ENCODE measurements around the gene TNFSF8.

TNFSF8 gene

GRCh38 chr9:114930056-114930812 is at the start of gene TNFSF8:
TNFSF8 (minus strand) TSS chr9:114930591; CDS start chr9:114930303, 288 bp downstream.
- DNase-seq (ENCODE audit: low read depth in 2 of 2), result peak; percentile 37 to 48

- no peak for DNase-seq (ENCODE audit: low read depth in 2 of 2)
Measured at GRCh38 chr9:114973216-114973615, 42.8 kb upstream of the TNFSF8 start.

GRCh38 chr9:114972510-114973136 is 42.2 kb upstream of the TNFSF8 start:
- no peak for DNase-seq (ENCODE audit: low read depth in 2 of 2)

- DNase-seq (ENCODE audit: low read depth in 2 of 2), result no peak
Measured at GRCh38 chr9:114969269-114969668, 38.9 kb upstream of the TNFSF8 start.

GRCh38 chr9:114968671-114969070 is 38.3 kb upstream of the TNFSF8 start:
- no peak for DNase-seq (ENCODE audit: low read depth in 2 of 2)

- no peak for DNase-seq (ENCODE audit: low read depth in 2 of 2)
Measured at GRCh38 chr9:114965564-114965963, 35.2 kb upstream of the TNFSF8 start.

- no peak for DNase-seq (ENCODE audit: low read depth in 2 of 2)
Measured at GRCh38 chr9:114962809-114963208, 32.4 kb upstream of the TNFSF8 start.

- no peak for DNase-seq (ENCODE audit: low read depth in 2 of 2)
Measured at GRCh38 chr9:114960276-114960675, 29.9 kb upstream of the TNFSF8 start.

GRCh38 chr9:114958844-114959235 is 28.4 kb upstream of the TNFSF8 start:
- DNase-seq (ENCODE audit: low read depth in 2 of 2), result no peak

- no peak for DNase-seq (ENCODE audit: low read depth in 2 of 2)
Measured at GRCh38 chr9:114958021-114958843, 27.8 kb upstream of the TNFSF8 start.

GRCh38 chr9:114957558-114957957 is 27.2 kb upstream of the TNFSF8 start:
- DNase-seq (ENCODE audit: low read depth in 2 of 2), result no peak

- DNase-seq (ENCODE audit: low read depth in 2 of 2), result no peak
Measured at GRCh38 chr9:114954956-114955582, 24.7 kb upstream of the TNFSF8 start.

- no peak for DNase-seq (ENCODE audit: low read depth in 2 of 2)
Measured at GRCh38 chr9:114953959-114954358, 23.6 kb upstream of the TNFSF8 start.

GRCh38 chr9:114953046-114953445 is 22.7 kb upstream of the TNFSF8 start:
- no peak for DNase-seq (ENCODE audit: low read depth in 2 of 2)

GRCh38 chr9:114950761-114951160 is 20.4 kb upstream of the TNFSF8 start:
- DNase-seq (ENCODE audit: low read depth in 2 of 2), result no peak

GRCh38 chr9:114947058-114947457 is 16.7 kb upstream of the TNFSF8 start:
- DNase-seq (ENCODE audit: low read depth in 2 of 2), result no peak

- DNase-seq (ENCODE audit: low read depth in 2 of 2), result no peak
Measured at GRCh38 chr9:114945616-114946412, 15.4 kb upstream of the TNFSF8 start.

GRCh38 chr9:114941376-114941775 is 11.0 kb upstream of the TNFSF8 start:
- DNase-seq (ENCODE audit: low read depth in 2 of 2), result no peak

- DNase-seq (ENCODE audit: low read depth in 2 of 2), result no peak
Measured at GRCh38 chr9:114938687-114939575, 8.5 kb upstream of the TNFSF8 start.

- DNase-seq (ENCODE audit: low read depth in 2 of 2), result no peak
Measured at GRCh38 chr9:114937516-114937915, 7.1 kb upstream of the TNFSF8 start.
